Measurements from ENCODE around the gene PLXNA4.

PLXNA4 gene

GRCh38 chr7:132480534-132480933 is 95.7 kb downstream of the PLXNA4 start:
- DNase-seq (ENCODE audit: extremely low read depth in 1 of 2, low read depth in 1 of 2) = no peak

DNA sequence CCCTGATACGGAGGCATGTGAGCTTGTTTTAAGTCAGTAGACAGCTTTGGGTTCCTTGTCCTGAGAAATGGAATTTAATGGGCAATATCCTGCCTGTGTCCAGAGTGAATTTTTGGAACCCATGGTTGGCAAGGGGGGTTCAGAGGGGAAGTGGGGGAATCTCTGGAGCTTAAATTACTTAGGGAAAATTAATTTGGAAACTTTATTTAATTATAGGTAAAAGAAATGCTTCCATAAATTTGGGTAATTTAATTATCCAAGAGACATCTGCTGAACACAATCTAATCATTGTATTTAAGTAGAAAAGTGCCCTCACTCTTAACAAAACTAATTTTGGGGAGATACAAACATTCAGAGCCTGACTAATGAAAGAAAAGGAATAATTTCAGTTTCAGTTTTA is 99.7 kb downstream of the PLXNA4 start:
- DNase-seq (ENCODE audit: extremely low read depth in 1 of 2, low read depth in 1 of 2) = no peak

GRCh38 chr7:132475669-132476116 is 100.6 kb downstream of the PLXNA4 start:
- no peak for DNase-seq (ENCODE audit: extremely low read depth in 1 of 2, low read depth in 1 of 2)

- DNase-seq (ENCODE audit: extremely low read depth in 1 of 2, low read depth in 1 of 2) = no peak
Measured at GRCh38 chr7:132475037-132475668, 101.1 kb downstream of the PLXNA4 start.

DNA sequence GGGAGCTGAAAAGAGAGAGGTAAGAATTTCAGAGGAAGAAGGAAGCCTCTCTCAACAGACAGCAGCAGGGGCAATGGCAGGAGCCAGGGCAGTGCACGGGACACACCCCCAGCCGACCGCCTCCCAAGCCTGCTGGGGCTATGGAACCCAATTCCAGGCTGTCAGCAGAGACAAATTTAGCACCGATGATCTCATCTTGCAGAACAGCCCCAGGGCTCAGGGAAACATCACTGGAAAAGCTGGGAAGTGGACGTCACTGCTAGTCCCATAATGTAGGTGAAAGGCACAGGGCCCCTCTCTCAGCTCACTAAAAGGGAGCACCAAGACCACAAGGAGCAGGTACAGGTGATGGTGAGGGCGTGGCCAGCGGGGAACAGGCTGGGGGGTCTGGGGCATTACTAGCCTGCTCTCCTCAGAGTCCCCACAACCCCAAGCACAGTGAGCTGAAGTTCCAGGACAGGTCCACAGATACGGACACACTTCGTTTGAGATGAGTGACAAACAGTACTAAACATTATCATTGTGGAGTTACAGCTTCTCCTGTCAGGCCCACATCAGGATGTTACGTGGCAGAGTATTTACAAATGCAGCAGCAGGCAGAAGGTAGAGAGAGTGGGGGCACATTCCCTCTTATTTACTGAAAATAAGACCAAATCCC is 103.7 kb downstream of the PLXNA4 start:
- DNase-seq (ENCODE audit: extremely low read depth in 1 of 2, low read depth in 1 of 2) = no peak

DNA sequence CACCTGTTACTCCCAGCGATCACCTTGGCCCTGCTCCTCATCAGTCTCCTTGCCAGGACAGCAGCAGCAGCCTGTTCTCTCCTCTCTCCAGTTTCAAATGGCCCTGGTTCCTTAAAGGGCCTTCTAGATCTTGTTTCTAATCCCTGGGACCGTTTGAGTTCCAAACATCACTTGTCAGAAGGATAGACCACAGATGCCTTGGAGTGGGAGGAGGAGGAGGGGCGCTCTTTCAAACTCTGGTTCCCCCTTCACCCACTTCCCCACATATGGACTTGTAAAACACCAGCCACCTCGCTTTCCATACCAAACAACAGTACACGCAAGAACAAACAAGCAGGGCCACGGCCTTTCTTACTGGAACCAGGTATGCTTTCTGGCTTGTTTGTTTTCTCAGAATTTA is 104.8 kb downstream of the PLXNA4 start:
- DNase-seq (ENCODE audit: extremely low read depth in 1 of 2, low read depth in 1 of 2) = no peak

DNA sequence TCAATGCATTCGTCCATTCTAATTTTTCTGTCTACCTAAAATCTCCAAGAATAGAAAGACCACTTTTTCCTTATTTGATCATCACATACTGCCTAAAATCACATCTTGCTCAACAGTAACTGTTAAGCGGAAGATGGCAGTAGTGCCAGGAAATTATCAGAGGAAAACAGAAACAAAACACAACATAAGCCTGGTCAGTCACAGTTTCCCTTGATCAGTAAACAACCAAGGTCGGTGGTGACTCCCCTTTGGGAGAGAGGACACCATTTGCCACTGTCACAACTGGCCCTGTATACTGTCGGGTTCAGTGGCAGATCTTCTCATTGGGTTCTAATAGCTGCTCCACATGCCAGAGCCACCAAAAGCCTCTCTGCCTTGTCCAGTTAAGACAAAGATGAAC is 106.6 kb downstream of the PLXNA4 start:
- DNase-seq (ENCODE audit: extremely low read depth in 1 of 2, low read depth in 1 of 2) = no peak

DNA sequence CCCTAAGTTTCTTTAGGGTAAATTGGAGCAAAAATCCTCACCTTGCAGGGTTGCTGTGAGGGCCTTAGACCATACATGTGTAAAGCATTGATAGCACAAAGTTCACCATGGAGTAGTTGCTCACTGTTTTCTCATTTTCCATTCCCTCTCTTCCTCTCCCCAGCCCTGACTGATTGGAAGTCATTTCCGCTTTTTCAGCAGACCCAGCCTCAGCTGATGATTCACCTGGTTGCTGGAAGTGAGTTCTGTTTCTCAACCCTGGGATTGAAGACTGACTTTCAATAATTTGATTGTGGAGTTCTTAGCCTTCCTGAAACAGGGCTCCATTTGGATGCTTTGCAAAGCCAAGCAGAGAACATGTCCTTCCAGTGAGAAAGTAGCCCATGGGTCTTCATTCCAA is 107.0 kb downstream of the PLXNA4 start:
- no peak for DNase-seq (ENCODE audit: extremely low read depth in 1 of 2, low read depth in 1 of 2)

GRCh38 chr7:132466367-132466766 is 109.9 kb downstream of the PLXNA4 start:
- no peak for DNase-seq (ENCODE audit: extremely low read depth in 1 of 2, low read depth in 1 of 2)

GRCh38 chr7:132465516-132465915 is 110.8 kb downstream of the PLXNA4 start:
- DNase-seq (ENCODE audit: extremely low read depth in 1 of 2, low read depth in 1 of 2) = no peak

GRCh38 chr7:132464740-132465139 is 111.5 kb downstream of the PLXNA4 start:
- DNase-seq (ENCODE audit: extremely low read depth in 1 of 2, low read depth in 1 of 2) = no peak

DNA sequence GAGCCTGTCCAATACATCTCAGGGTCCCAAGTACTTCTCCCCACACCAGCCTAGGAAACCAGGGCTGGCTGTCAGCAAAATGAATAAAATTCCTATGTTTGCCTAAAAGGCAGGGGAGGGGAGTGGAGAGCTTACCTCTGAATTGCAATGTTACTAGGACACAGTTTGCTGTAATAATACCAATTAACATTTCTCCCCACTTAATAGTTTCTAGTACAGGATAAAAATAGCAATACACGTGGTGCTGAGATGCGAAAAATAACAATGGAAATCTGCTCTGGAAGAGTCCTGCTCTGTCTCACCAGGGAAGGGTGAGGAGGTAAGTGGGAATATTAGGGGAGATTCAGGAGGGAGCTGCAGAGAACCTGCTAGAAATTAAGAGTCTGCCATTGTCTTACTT is 112.3 kb downstream of the PLXNA4 start:
- no peak for DNase-seq (ENCODE audit: extremely low read depth in 1 of 2, low read depth in 1 of 2)

- DNase-seq (ENCODE audit: extremely low read depth in 1 of 2, low read depth in 1 of 2) = no peak
Measured at GRCh38 chr7:132462478-132462877, 113.8 kb downstream of the PLXNA4 start.

DNA sequence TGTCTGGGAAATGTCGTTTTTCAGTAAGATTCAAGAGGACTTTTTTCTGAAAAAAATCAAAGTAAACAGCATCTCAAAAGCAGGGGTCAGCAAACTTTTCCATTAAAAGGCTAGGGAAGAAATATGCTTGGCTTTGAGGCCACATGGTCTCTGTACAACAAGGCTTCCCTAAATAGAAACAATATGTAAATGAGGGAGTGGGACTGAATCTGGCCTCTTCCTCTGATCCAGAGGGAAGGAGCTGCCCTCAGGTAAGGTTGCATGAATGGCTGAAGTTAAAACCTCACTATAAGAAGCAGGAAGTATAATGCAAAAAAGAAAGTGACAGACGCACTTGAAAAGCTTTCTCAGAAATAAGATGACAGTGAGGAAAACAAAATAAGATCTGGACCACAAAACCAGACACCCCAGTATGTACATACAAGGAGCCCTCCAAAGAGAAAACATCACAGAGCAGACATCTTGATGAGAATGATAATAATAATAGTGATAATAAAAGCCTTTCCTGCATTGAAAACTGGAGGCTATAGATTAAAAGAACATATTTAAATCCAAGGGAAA is 115.2 kb downstream of the PLXNA4 start:
- no peak for DNase-seq (ENCODE audit: extremely low read depth in 1 of 2, low read depth in 1 of 2)

- DNase-seq (ENCODE audit: extremely low read depth in 1 of 2, low read depth in 1 of 2) = no peak
Measured at GRCh38 chr7:132458729-132459128, 117.5 kb downstream of the PLXNA4 start.

DNA sequence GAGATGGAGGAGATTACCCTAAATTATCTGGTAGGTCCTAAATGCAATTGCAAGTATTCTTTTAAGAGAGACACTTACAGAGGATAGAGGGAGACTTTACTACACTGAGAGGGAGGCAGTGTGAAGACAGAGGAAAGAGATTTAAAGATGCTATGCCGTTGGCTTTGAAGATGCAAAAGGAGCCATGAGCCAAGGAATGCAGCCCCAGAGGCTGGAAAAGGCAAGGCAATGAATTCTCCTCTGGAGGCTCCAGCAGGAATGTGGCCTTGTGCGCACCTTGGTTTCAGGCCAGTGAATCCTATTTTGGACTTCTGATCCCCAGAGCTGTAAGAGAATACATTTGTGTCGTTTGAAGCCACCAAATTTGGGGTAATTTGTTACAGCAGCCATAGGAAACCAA is 118.6 kb downstream of the PLXNA4 start:
- no peak for DNase-seq (ENCODE audit: extremely low read depth in 1 of 2, low read depth in 1 of 2)

- no peak for DNase-seq (ENCODE audit: extremely low read depth in 1 of 2, low read depth in 1 of 2)
Measured at GRCh38 chr7:132456418-132456817, 119.9 kb downstream of the PLXNA4 start.

- no peak for DNase-seq (ENCODE audit: extremely low read depth in 1 of 2, low read depth in 1 of 2)
Measured at GRCh38 chr7:132455378-132455777, 120.9 kb downstream of the PLXNA4 start.

DNA sequence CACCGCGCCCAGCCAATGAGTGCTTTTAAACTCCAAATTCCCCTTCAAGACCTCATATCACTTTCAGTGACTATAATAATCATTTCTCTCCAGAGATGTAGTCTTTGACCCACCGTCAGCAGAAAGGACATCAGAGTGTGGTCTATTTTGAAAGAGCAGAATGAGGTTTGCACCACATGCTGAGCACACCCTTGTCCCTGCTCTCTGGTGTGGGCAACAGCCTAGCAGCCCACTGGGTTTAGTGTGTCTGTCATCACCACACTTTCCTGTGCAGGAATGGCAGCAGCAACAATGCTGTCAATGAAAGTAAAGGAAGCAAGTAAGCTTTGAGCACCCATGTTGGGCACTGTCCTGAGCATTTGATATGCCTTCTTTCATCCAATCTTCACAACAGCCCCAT is 122.4 kb downstream of the PLXNA4 start:
- DNase-seq (ENCODE audit: extremely low read depth in 1 of 2, low read depth in 1 of 2) = no peak

GRCh38 chr7:132451161-132451560 is 125.1 kb downstream of the PLXNA4 start:
- DNase-seq (ENCODE audit: extremely low read depth in 1 of 2, low read depth in 1 of 2) = no peak

DNA sequence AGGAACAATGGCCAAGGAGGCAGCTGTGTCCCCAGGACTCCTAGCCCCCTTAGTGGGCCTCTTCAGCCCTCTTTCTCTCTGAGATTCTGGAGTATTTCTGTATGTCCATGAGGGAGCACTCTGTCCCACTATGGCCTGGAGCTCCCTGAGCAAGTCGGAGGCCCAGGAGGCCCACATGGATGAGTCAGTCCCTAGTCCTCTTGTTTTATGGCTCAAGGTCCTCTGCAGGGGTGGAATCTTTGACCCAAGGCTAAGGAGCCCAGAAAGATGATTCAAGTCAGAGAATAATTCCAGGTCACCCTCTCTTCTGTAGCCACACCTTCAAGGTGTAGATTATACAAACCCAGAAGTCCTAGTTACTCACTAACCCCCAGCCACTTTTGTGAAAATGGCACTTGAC is 125.6 kb downstream of the PLXNA4 start:
- DNase-seq (ENCODE audit: extremely low read depth in 1 of 2, low read depth in 1 of 2) = no peak

DNA sequence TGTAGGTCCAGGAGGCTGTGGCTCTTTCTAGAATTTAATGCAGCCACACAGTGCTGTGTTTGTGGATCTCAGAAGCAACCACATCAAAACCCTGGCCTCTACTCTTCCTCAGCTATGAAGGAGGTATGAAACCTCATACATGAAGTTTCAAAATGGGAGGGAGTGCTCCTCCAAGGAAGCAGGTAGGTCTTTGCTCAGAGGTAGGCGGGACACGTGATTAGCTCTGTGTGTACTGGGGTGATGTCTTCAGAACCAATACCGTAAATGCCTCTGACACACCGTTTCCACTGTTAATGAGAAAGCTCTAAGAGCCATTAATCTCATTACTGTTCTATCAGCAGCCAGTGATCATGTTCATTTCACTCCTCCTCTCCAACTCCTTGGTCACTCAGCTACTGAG is 126.1 kb downstream of the PLXNA4 start:
- no peak for DNase-seq (ENCODE audit: extremely low read depth in 1 of 2, low read depth in 1 of 2)

Measured in stimulated activated CD8-positive, alpha-beta memory T cell treated with anti-CD3 and anti-CD28 coated beads, Interleukin-7, amount 100 ng/mL, for 48 hours (primary cell).